Stimulated activated naive B cell treated with anti-CD40 and anti-IgM and Interleukin-4, amounts not matched to agents 10 μg/mL and 1 μg/mL and 100 μg/mL, for 72 hours (primary cell): ENCODE data around the gene ATP1A4.

Experiments used
- ATAC-seq, 2 donors: fragments of 150-1000 bp; cut with Tn5 transposase; replicated peaks; 2 replicates each; pipeline ENCODE4 v1.10.0; 2021; ENCODE audit warnings: moderate library complexity in 1 of 2
- DNase-seq: peaks from one replicate; pipeline ENCODE4 v3.0.0; 2021
- H3K27ac Mint-ChIP-seq: one replicate; pipeline ENCODE4 v1.8.0; 2022; ENCODE audit warnings: mild to moderate bottlenecking, mixed read lengths
- H3K27me3 Mint-ChIP-seq, 2 donors: one replicate each; pipeline ENCODE4 v1.8.0; 2022; ENCODE audit warnings: mixed read lengths in 2 of 2
- H3K36me3 Mint-ChIP-seq, 2 donors: one replicate each; pipeline ENCODE4 v1.8.0; 2022; ENCODE audit warnings: mixed read lengths in 2 of 2, mild to moderate bottlenecking in 1 of 2
- H3K4me1 Mint-ChIP-seq, 2 donors: one replicate each; pipeline ENCODE4 v1.8.0; 2022; ENCODE audit warnings: mixed read lengths in 2 of 2, mild to moderate bottlenecking in 1 of 2
- H3K4me3 Mint-ChIP-seq, 2 donors: one replicate each; pipeline ENCODE4 v1.8.0; 2022; ENCODE audit warnings: mild to moderate bottlenecking in 2 of 2, mixed read lengths in 2 of 2, moderate library complexity in 1 of 2
- H3K9me3 Mint-ChIP-seq, 2 donors: one replicate each; pipeline ENCODE4 v1.8.0; 2022; ENCODE audit warnings: mixed read lengths in 2 of 2, mild to moderate bottlenecking in 1 of 2

The ATP1A4 gene

DNA sequence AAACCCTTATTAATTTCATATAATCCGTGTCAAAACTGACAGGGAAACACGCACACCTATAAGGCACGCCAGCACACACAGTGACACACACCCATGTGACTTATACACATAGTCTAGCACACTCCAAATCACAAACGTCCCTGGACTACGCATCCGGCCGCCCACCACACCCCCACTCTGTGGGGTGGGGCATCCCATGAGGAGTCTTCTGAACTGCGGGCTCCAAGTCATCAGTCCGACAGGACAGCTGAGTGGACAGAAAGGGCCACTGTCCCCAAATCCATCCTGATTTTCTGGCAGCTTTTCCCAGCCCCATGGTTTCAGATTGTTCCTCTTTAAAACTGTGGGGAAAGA is 54.6 kb downstream of the ATP1A4 start:
- Mint-ChIP-seq H3K4me3 (peak overlapping the region; percentile 88 to 90), H3K9me3 (no peaks in the 10 kb centered on the region), H3K27me3 (no peaks in the 10 kb centered on the region), H3K27ac (peak overlapping the region; percentile 70), H3K4me1 (peaks cover 53 to 62% of the 10 kb centered on the region in 2 donors), H3K36me3 (peaks cover 28 to 38% of the 10 kb centered on the region in 2 donors)
- no peak for DNase-seq
- ATAC-seq: peak; percentile 37 to 44

DNA sequence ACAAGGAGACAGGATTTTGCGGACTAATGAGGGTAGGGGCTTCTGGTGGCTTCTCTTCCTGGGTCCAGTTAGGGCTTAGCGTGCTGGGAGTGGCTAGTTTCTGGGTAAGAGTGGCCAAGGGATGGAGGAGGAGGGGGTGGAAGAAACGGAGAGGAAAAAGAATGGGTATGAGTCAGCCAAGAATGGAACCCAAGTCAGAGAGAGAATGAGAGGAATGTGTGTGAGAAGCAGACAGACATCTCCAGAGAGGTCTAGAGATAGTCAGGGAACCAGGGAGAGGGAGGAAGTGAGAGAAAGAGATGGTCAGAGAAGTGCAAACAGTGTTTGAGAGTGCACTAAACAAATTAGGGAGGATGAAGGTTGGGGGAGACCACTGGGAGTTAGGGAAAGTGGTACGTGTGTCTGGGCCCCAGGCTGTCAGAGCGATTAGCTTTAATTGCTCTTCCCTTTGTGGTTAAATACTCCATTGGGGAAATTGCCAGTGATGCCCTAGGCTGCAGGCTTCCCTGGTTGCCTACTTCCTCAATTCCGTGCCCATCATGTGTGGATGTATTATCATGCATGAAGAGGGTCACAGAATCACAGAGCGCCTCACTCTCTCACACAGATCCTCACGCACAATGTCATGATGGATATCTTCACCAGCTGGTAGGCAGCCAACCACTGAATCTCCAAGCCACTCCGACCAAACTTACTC is 55.2 kb downstream of the ATP1A4 start:
- H3K4me1 Mint-ChIP-seq: peaks cover 56 to 62% of the 10 kb centered on the region in 2 donors
- ATAC-seq (peak; percentile 22 to 31), DNase-seq (no peak)
- H3K36me3 Mint-ChIP-seq: peaks cover 32 to 44% of the 10 kb centered on the region in 2 donors
- H3K4me3 Mint-ChIP-seq: peak overlapping the region; percentile 88 to 90
- no peaks in the 10 kb centered on the region for H3K27me3 Mint-ChIP-seq
- no peaks in the 10 kb centered on the region for H3K9me3 Mint-ChIP-seq
- H3K27ac Mint-ChIP-seq: peak overlapping the region; percentile 70

DNA sequence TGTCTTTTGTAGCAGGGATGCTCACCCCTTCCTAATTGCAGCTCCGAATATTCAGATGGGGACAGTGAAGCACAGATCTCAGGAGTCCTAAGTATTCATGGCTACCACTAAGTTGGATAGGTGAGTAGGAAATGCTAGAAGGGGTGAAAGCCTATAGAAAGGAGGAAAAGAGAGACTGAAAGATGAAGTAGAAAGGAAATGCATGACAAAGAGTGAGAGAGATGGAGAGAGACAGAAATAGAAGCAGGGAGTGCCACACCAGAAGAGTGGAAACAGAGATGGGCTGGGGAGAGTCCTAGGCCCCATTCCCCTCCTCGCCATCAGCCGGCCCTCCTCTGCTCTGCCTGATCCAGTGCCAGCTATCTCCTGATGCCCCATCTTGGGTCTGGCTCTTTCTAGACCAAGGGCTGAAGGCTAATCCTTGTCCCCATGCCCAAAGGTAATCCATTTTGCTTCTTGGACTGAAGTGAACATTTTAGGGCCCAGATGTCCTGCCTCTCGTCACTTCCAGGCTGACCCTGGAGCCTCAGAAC is 55.8 kb downstream of the ATP1A4 start:
- H3K4me3 Mint-ChIP-seq: peak overlapping the region; percentile 88 to 90
- peaks cover 58 to 65% of the 10 kb centered on the region in 2 donors for H3K4me1 Mint-ChIP-seq
- no peaks in the 10 kb centered on the region for H3K9me3 Mint-ChIP-seq
- peaks cover 32 to 47% of the 10 kb centered on the region in 2 donors for H3K36me3 Mint-ChIP-seq
- H3K27ac Mint-ChIP-seq: peak overlapping the region; percentile 70
- H3K27me3 Mint-ChIP-seq: no peaks in the 10 kb centered on the region
- ATAC-seq (no peak), DNase-seq (no peak)

DNA sequence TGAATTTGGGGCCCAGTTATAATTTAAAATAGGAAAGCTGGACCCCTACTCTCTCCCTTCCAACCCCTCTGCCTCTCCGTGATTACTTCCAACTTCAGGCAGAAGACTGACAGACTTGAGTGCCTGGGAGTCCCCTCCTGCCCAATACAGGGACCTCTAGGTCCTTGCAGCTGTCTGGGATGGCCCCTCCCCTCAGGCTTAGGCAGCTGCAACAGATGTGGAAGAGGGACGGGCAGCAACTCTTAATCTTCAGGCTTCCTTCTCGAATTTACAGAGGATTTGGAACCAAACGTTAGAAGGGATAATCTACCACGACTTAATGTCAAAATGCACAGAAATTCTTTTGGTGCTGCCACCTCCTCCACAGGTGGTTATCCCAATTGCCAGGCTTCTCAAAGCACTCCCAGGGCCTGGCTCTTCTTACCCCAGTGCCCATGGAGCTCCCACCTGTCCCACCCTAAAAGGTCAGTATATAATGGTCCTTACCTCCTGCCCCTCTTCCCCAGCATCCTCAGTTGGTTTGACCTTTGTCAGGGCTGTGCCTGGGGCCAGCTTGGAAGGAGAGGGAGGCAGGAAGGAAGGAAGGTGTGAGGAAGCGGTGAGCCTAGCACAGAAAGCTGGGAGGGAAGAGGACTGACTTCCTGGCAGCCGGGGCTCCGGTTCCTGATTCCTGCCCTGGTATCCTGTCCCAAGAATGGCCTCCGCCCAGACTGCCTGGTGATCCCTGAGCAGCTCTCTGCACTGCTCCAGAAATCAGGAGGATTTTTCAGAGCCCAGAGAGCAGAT is 56.6 kb downstream of the ATP1A4 start:
- H3K4me3 Mint-ChIP-seq: no peak overlapping the region
- DNase-seq: no peak
- ATAC-seq: no peak

DNA sequence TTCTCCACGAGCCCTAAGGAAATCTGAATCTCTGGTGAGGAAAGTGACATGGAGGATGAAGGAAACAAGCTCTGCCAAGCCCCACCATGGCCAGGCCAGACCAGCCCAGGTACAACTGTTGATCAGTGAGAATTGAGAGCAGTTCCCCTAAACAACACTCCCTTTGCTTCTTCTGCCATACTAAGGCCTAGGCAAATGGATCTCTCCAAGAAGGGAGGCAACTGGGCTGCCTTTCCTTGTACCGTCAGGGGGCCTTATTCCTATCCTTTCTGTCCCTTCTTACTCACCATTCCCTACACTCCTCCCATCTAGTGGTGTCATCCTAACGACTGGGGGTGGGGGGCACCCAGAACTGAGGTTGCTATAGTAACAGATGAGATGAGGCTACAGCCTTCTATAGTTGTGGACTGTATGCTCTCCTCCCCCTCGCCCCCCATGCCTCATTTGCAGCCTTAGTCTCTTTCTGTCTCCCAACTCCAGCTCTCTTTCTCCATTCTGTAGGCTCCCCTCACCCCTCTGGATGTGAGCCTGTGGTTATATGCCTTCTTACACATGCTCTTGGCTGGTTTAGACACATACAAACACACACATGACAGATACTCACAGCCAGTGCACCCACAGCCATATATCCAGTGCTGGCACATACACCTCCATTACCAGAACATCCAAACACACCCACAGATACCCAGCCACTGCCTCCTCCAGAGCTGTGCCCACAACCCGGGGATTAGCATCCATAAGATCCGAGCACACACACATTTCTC is 57.3 kb downstream of the ATP1A4 start:
- Mint-ChIP-seq H3K27me3 (no peaks in the 10 kb centered on the region), H3K27ac (peak overlapping the region; percentile 72), H3K4me3 (no peak overlapping the region), H3K36me3 (peaks cover 36 to 60% of the 10 kb centered on the region in 2 donors), H3K4me1 (peaks cover 63% of the 10 kb centered on the region in 2 donors), H3K9me3 (no peaks in the 10 kb centered on the region)
- ATAC-seq (no peak), DNase-seq (no peak)

More for the DNA sequence above, 56.6 kb downstream of the ATP1A4 start:
- Mint-ChIP-seq H3K4me1 (peaks cover 59 to 67% of the 10 kb centered on the region in 2 donors), H3K9me3 (no peaks in the 10 kb centered on the region), H3K36me3 (peaks cover 32 to 53% of the 10 kb centered on the region in 2 donors), H3K27me3 (no peaks in the 10 kb centered on the region), H3K27ac (peak overlapping the region; percentile 62)

DNA sequence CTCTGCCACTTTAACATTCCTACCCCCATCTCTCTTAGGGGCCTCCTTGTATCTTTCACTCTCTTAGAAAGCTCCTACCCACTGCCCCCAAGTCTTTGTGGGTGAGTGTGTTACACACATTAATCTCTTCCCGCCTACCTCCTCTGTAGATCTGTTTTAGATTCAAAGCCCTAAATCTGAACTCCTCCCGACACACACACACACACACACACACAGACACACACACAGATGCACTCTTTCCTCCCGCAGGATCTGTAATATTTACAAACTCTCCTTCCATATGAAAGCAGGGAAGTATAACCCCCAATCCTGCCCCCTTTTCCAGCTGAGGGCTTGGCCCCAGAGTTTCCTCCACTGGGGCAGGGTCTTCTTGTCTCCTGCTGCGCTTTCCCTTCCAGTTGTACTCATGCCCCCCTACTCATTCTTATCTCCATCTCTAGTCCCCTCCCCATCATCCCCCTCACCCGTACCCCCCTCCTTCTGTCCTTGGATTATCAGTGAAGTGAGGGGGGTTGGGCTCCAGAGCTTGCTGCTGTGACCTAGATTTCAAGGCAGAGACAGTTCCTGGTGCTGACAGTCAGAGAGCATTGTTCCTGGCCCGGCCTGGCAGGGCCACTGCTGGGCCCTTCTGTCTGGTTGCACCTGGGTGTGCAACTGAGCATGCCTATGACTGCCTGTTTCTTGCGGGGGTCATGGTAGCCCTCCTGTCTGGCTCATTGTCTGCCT is 58.1 kb downstream of the ATP1A4 start:
- DNase-seq: no peak
- Mint-ChIP-seq H3K4me1 (peaks cover 59 to 61% of the 10 kb centered on the region in 2 donors), H3K36me3 (peaks cover 38 to 65% of the 10 kb centered on the region in 2 donors), H3K4me3 (peak overlapping the region; percentile 5 to 18), H3K27me3 (no peaks in the 10 kb centered on the region), H3K27ac (peak overlapping the region; percentile 72), H3K9me3 (no peaks in the 10 kb centered on the region)
- no peak for ATAC-seq

DNA sequence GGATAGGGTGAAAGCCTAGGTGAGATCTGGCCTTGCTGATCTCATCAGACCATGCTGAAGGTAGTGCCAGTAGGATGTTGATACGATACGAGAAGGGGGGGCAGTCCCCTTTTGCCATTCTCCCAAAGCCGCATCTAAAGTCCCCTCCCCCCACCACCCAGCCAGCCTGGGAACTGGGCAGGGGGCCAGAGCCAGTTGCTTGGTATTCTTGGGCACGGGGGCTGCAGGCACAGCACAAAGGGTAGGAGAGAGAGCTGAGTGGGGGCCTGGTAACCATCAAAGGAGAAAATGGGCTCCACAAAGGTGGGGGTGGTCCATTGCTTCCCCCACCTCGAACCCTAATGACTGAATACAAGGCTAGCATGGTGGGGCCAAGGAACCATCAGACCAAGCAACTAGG is 59.2 kb downstream of the ATP1A4 start:
- H3K27ac Mint-ChIP-seq: peak overlapping the region; percentile 72
- H3K9me3 Mint-ChIP-seq: no peaks in the 10 kb centered on the region
- H3K36me3 Mint-ChIP-seq: peaks cover 41 to 70% of the 10 kb centered on the region in 2 donors
- H3K4me1 Mint-ChIP-seq: peaks cover 57 to 58% of the 10 kb centered on the region in 2 donors
- no peak overlapping the region for H3K4me3 Mint-ChIP-seq
- no peaks in the 10 kb centered on the region for H3K27me3 Mint-ChIP-seq
- DNase-seq (no peak), ATAC-seq (no peak)

DNA sequence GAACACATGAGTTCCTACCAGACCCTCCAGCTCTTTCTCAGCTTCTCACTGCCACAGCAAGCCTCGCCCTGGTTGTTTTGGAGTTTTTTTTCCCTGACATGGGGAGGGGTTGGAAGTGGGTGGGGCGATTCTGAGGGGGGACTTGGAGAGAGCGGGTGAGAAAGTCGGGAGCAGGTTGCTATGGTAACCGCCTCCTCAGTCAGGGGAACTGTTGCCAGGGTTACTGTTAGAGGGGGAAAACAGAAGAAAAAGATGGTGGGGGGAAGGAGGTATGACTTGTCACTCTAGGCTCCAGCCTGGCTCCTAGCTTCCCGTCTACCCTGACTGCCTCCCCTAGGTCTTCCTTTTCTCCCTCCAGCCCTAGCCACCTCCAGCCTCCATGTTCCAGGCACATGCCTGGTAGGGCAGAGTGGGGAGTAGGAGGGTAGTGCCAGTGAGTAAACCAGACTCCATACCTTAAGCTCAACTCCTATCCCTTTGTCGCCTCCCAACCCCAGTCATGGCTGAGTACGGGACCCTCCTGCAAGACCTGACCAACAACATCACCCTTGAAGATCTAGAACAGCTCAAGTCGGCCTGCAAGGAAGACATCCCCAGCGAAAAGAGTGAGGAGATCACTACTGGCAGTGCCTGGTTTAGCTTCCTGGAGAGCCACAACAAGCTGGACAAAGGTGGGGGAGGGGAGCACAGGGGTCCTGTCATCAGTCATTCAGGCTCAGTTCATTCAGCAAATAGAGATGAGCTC is 59.8 kb downstream of the ATP1A4 start:
- Mint-ChIP-seq H3K4me1 (peaks cover 58 to 59% of the 10 kb centered on the region in 2 donors), H3K9me3 (no peaks in the 10 kb centered on the region), H3K27ac (peak overlapping the region; percentile 72), H3K36me3 (peaks cover 45 to 74% of the 10 kb centered on the region in 2 donors), H3K27me3 (no peaks in the 10 kb centered on the region), H3K4me3 (no peak overlapping the region)
- ATAC-seq (no peak), DNase-seq (no peak)

DNA sequence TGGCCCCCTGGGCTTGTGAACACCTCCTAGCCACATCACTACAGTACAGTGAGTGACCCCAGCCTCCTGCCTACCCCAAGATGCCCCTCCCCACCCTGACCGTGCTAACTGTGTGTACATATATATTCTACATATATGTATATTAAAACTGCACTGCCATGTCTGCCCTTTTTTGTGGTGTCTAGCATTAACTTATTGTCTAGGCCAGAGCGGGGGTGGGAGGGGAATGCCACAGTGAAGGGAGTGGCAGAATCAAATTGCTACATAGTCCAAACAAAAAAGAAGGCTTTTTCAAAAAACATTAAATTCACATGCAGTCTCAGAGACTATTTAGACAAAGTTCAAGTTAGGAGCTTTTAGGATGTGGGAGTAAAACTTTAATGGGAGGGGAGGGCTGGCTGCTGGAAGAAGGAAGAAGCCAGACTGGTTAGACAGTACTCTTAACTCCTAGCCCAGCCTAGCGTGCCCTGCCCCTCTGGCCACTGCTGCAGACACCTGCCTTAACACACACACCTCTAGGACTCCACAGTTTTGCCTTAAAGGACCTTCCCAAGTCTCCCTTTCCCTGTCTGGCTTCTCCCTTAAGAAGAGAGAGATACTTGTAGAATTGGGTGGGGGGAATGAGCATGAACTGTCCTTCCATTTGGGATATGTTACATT is 63.2 kb downstream of the ATP1A4 start:
- no peak for DNase-seq
- Mint-ChIP-seq H3K4me3 (no peak overlapping the region), H3K4me1 (peaks cover 27 to 30% of the 10 kb centered on the region in 2 donors), H3K9me3 (no peaks in the 10 kb centered on the region), H3K27ac (peak overlapping the region; percentile 80), H3K36me3 (peaks cover 39 to 72% of the 10 kb centered on the region in 2 donors), H3K27me3 (no peaks in the 10 kb centered on the region)
- peak in 1 of 2 donors; percentile 10 for ATAC-seq

DNA sequence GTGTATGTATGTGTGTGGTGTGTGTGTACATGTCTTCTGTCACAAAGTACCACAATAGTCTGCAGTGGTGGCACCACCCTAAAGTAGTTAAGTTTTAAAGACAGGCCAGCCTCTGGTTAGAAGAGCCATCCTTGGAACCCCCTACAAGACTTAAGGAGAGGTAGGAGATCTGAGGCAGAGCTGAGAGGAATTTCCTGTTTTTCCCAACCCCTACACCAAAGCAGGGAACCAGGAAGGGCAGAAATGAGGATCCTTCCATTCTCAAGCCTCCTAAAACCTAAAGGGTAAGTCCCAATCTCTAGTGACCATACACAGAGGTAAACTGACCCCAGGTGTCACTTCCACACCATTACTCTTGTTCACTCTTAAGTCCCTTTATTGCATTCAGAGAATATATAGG is 64.9 kb downstream of the ATP1A4 start:
- H3K4me3 Mint-ChIP-seq: no peak overlapping the region
- peak overlapping the region; percentile 74 for H3K27ac Mint-ChIP-seq
- no peak for ATAC-seq
- no peaks in the 10 kb centered on the region for H3K9me3 Mint-ChIP-seq
- DNase-seq: no peak
- H3K36me3 Mint-ChIP-seq: peaks cover 31 to 63% of the 10 kb centered on the region in 2 donors
- H3K4me1 Mint-ChIP-seq: peaks cover 16 to 20% of the 10 kb centered on the region in 2 donors
- no peaks in the 10 kb centered on the region for H3K27me3 Mint-ChIP-seq

DNA sequence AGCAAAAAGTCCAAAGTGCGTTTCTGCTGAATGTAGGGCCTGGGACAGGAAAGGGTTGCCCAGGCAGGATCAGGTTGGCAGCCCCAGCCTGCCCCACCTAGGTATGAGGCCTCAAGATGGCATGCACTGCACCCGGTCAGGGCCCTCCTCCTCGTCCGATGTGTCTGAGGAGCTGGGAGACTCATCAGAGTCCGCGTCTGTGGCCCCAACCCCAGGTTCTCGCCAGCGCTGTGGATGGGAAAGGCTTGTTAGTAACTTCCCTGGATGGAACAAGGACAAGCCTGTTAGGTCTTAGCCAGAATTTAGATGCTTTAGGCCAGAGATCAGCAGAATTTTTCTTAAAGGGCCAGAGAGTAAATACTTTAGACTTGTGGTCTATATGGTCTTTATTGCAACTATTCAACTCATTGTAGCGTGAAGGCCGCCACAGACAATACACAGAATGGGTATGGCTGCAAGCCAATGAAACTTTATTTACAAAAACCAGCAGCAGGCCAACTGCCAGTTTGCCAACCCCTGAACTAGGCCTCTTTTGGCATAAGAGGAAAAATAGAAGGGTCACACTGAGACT is 66.2 kb downstream of the ATP1A4 start:
- ATAC-seq (no peak), DNase-seq (no peak)
- Mint-ChIP-seq H3K27me3 (no peaks in the 10 kb centered on the region), H3K9me3 (no peaks in the 10 kb centered on the region), H3K27ac (peak overlapping the region; percentile 52), H3K4me1 (peaks cover 10 to 13% of the 10 kb centered on the region in 2 donors), H3K36me3 (peaks cover 31 to 59% of the 10 kb centered on the region in 2 donors), H3K4me3 (peak overlapping the region in 1 of 2 donors; percentile 4)

DNA sequence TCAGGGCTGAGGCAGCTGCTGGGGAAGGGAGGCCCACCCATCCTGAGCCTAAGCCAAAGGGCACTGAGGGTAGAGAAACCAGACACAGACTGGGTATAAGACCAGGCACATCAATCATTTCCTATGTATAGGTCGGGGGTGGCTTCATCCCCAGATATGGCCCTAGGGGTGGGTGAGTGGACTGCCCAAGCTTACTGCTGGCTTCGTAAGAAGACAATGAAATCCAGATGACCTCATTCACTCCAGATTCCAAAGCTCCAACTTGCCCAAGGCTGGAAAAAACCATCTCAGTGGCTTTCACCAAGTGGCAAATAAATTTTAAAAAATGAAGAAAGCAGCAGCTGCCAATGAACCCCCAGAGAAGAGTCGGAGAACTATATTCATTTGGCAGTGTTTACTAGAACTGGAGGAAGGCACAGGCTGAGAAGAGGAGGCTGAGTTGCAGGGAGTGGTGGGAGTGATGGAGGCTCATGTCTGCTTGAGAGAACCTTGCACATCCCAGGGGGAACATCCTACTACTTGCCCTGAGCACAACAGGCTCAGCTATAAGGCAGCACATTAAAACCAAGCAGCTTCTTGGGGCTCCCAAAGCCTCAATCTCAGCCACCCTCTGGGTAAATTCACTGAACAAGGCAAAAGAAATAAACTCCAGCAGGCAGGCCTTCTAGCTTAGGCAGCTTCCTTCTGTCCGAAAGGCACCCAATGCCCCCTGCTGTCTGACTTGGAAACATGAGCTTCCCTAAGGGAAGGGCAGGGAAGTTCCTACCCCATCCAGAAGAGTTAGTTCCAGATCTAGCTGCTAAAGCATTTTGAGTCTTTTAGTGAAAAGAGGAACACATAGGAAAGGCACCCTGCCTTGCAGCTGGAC is 67.9 kb downstream of the ATP1A4 start:
- peak in 1 of 2 donors; percentile 12 for ATAC-seq
- DNase-seq: no peak
- H3K4me3 Mint-ChIP-seq: no peak overlapping the region
- peaks cover 4 to 6% of the 10 kb centered on the region in 2 donors for H3K4me1 Mint-ChIP-seq
- no peaks in the 10 kb centered on the region for H3K27me3 Mint-ChIP-seq
- peaks cover 37 to 57% of the 10 kb centered on the region in 2 donors for H3K36me3 Mint-ChIP-seq
- peak overlapping the region; percentile 86 for H3K27ac Mint-ChIP-seq
- H3K9me3 Mint-ChIP-seq: no peaks in the 10 kb centered on the region
